GM23338 (cell line): ENCODE results near the gene SUCNR1.

Source experiments
- CREB1 ChIP-seq: fragments of 250-450 bp; sonication (Bioruptor Pico); IDR thresholded peaks from 2 replicates; pipeline ENCODE4 v1.5.0; 2020; ENCODE audit warnings: low read depth, mild to moderate bottlenecking, moderate library complexity
- EZH2 ChIP-seq: fragments of 200-600 bp; sonication (generic); IDR thresholded peaks from one replicate; pipeline ENCODE4 v1.8.0; 2017; ENCODE audit warnings: antibody characterized with exemption, mild to moderate bottlenecking, low read depth; ENCODE audit not compliant: unreplicated experiment
- EZH2phosphoT487 ChIP-seq: fragments of 200-600 bp; sonication (generic); IDR thresholded peaks from one replicate; pipeline ENCODE4 v1.8.1; 2018; ENCODE audit warnings: antibody characterized with exemption; ENCODE audit not compliant: unreplicated experiment
- JUNB ChIP-seq: IDR thresholded peaks from one replicate; pipeline ENCODE4 v1.6.1; 2016; ENCODE audit warnings: antibody characterized with exemption; ENCODE audit not compliant: unreplicated experiment
- POLR2AphosphoS5 ChIP-seq: IDR thresholded peaks from 2 replicates; pipeline ENCODE4 v1.6.1; 2016; ENCODE audit warnings: antibody characterized with exemption, low read depth
- STAT1 ChIP-seq: IDR thresholded peaks from one replicate; pipeline ENCODE4 v1.6.1; 2016; ENCODE audit warnings: antibody characterized with exemption; ENCODE audit not compliant: unreplicated experiment
- ZNF114 ChIP-seq: fragments of 250-450 bp; sonication (Bioruptor Pico); IDR thresholded peaks from 2 replicates; pipeline ENCODE4 v1.5.0; 2020; ENCODE audit warnings: mild to moderate bottlenecking, moderate library complexity
- TF ChIP-seq, protein P1 (sequence below), 2 experiments: fragments of 200-600 bp in 1 of 2; sonication (generic) in 1 of 2; conservative IDR thresholded peaks; 2 replicates each; pipeline versions ENCODE4 v1.5.1 to v1.6.1; 2016 to 2017; ENCODE audit warnings: antibody characterized with exemption in 2 of 2, low read depth in 2 of 2, mild to moderate bottlenecking in 2 of 2, moderate library complexity in 1 of 2
- TF ChIP-seq, protein P2 (sequence below): IDR thresholded peaks from one replicate; pipeline ENCODE4 v1.6.1; 2018; ENCODE audit warnings: antibody characterized with exemption; ENCODE audit not compliant: unreplicated experiment
- TF ChIP-seq, protein P3 (sequence below): IDR thresholded peaks from 2 replicates; pipeline ENCODE4 v1.6.1; 2016; ENCODE audit warnings: antibody characterized with exemption

DNA sequence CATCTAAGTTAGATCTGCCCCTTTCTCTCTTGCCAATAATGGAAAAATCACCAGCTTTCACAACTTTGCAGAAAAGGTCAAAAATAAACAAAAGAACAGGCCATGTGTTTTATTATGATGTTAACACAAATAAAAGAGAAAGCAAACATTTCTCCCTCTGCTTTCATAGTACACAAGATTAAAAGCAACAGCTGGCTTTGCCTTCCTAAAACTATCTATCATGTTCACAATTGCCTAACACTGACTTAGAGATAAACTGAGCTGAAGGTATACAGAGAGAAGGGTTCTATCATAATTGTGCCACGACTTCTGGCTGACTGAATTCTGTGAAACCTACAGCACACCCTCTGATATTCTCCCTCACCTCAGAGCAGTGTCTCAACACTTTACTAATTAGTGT is 30.2 kb upstream of the SUCNR1 start:
- TF ChIP-seq EZH2 (no peak), POLR2AphosphoS5 (no peak), CREB1 (CRISPR knock-in tag) (no peak), ZNF114 (CRISPR knock-in tag) (no peak), JUNB (no peak), STAT1 (no peak), EZH2phosphoT487 (no peak)
- TF ChIP-seq, protein P1, sequence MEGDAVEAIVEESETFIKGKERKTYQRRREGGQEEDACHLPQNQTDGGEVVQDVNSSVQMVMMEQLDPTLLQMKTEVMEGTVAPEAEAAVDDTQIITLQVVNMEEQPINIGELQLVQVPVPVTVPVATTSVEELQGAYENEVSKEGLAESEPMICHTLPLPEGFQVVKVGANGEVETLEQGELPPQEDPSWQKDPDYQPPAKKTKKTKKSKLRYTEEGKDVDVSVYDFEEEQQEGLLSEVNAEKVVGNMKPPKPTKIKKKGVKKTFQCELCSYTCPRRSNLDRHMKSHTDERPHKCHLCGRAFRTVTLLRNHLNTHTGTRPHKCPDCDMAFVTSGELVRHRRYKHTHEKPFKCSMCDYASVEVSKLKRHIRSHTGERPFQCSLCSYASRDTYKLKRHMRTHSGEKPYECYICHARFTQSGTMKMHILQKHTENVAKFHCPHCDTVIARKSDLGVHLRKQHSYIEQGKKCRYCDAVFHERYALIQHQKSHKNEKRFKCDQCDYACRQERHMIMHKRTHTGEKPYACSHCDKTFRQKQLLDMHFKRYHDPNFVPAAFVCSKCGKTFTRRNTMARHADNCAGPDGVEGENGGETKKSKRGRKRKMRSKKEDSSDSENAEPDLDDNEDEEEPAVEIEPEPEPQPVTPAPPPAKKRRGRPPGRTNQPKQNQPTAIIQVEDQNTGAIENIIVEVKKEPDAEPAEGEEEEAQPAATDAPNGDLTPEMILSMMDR (conservative IDR thresholded peaks at IDR 0.05; ENCODE audit: low read depth in 2 of 2), result no peak
- TF ChIP-seq, protein P2, sequence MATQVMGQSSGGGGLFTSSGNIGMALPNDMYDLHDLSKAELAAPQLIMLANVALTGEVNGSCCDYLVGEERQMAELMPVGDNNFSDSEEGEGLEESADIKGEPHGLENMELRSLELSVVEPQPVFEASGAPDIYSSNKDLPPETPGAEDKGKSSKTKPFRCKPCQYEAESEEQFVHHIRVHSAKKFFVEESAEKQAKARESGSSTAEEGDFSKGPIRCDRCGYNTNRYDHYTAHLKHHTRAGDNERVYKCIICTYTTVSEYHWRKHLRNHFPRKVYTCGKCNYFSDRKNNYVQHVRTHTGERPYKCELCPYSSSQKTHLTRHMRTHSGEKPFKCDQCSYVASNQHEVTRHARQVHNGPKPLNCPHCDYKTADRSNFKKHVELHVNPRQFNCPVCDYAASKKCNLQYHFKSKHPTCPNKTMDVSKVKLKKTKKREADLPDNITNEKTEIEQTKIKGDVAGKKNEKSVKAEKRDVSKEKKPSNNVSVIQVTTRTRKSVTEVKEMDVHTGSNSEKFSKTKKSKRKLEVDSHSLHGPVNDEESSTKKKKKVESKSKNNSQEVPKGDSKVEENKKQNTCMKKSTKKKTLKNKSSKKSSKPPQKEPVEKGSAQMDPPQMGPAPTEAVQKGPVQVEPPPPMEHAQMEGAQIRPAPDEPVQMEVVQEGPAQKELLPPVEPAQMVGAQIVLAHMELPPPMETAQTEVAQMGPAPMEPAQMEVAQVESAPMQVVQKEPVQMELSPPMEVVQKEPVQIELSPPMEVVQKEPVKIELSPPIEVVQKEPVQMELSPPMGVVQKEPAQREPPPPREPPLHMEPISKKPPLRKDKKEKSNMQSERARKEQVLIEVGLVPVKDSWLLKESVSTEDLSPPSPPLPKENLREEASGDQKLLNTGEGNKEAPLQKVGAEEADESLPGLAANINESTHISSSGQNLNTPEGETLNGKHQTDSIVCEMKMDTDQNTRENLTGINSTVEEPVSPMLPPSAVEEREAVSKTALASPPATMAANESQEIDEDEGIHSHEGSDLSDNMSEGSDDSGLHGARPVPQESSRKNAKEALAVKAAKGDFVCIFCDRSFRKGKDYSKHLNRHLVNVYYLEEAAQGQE, result no peak
- TF ChIP-seq, protein P3, sequence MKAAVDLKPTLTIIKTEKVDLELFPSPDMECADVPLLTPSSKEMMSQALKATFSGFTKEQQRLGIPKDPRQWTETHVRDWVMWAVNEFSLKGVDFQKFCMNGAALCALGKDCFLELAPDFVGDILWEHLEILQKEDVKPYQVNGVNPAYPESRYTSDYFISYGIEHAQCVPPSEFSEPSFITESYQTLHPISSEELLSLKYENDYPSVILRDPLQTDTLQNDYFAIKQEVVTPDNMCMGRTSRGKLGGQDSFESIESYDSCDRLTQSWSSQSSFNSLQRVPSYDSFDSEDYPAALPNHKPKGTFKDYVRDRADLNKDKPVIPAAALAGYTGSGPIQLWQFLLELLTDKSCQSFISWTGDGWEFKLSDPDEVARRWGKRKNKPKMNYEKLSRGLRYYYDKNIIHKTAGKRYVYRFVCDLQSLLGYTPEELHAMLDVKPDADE, result no peak
